Lower leg skin (tissue), 3 donors: ENCODE results near the gene ATN1.

ENCODE experiments used
- POLR2A ChIP-seq, 2 donors: fragments of 450-650 bp; IDR thresholded peaks; one replicate each; pipeline ENCODE4 v1.6.1; 2016 to 2017; ENCODE audit warnings: antibody characterized with exemption in 2 of 2, mild to moderate bottlenecking in 1 of 2, moderate library complexity in 1 of 2
- TF ChIP-seq, protein P1 (sequence below), 3 donors: fragments of 450-650 bp; IDR thresholded peaks; one replicate each; pipeline ENCODE4 v1.5.1; 2016; ENCODE audit warnings: antibody characterized with exemption in 3 of 3, mild to moderate bottlenecking in 3 of 3, moderate library complexity in 2 of 3

DNA sequence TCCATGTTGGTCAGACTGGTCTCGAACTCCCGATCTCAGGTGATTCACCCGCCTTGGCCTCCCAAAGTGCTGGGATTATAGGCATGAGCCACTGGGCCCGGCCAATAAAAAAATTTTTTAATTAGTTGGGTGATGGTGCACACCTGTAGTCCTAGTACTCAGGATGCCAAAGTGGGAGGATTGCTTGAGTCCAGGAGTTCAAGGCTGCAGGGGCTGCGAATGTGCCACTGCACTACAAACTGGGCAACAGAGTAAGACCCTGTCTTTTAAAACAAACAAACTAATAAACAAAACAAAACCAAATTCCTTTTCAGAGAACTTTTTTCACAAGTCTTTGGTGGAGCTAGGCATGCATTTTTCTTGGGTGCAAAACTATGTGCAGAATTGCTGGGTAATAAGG lies 44.5 kb upstream of the ATN1 start:
- TF ChIP-seq, protein P1, sequence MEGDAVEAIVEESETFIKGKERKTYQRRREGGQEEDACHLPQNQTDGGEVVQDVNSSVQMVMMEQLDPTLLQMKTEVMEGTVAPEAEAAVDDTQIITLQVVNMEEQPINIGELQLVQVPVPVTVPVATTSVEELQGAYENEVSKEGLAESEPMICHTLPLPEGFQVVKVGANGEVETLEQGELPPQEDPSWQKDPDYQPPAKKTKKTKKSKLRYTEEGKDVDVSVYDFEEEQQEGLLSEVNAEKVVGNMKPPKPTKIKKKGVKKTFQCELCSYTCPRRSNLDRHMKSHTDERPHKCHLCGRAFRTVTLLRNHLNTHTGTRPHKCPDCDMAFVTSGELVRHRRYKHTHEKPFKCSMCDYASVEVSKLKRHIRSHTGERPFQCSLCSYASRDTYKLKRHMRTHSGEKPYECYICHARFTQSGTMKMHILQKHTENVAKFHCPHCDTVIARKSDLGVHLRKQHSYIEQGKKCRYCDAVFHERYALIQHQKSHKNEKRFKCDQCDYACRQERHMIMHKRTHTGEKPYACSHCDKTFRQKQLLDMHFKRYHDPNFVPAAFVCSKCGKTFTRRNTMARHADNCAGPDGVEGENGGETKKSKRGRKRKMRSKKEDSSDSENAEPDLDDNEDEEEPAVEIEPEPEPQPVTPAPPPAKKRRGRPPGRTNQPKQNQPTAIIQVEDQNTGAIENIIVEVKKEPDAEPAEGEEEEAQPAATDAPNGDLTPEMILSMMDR (IDR thresholded peaks at IDR 0.05) = no peak
- no peak for TF ChIP-seq POLR2A (IDR thresholded peaks at IDR 0.05)
